ENCODE data around the gene RAB17.
"Not testable (repeated sequence)": the region's sequence is repeated elsewhere in the genome, so short reads cannot be mapped to it uniquely, and the experiment has no call there.

The RAB17 gene

DNA sequence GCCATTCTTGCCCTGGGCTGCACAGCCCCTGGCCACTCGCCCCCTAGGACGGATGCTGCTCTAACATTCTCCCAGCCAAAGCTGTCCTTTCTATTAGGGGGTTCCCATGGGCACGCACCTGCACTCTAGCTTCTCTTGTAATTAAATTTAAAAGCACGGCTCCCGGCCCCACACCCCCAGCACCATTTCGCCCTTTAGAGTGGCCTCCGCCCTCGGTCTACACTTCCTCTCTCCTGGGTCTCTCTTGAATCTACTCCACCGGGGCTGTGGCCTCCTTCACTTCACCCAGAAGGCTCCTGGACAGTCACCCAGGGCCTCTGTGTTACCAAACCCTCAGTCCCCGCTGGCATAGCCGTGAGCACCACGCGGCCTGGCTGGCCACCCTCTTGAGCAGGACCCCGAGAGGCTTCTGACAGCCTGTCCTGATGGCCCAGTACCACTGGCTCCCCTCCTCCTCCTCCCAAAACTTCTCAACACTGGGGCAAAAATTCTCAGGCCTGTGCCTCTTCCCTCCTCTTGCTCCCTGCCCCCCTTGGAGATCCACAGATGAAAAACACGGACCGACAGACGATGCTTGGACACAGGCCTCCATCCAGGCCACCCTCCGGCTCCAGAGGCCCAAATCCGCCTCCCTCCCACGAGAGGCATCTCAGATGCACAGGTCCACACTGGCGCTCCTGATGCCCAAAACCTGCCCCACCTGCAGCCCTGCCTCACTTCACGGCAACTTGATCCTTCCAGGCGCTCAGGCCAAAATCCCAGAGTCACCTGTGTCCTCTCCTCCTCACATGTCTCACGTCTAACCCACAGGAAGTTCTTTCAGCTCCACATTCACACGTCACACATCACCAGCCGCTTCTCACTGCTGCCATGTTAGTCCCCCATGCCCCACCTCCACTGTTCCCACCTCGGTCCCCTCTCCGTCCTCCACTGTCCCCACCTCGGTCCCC is 6.9 kb upstream of the RAB17 start:
- Histone ChIP-seq H3K4me1 (ENCODE audit: control insufficient read depth, insufficient read depth, low read length) (peaks cover 90% of the 10 kb centered on the region), H3K27ac (ENCODE audit: low read depth, low read length) (no peak overlapping the region), H3K36me3 (ENCODE audit: control insufficient read depth, insufficient read depth, low read length) (no peaks in the 10 kb centered on the region), H3K4me3 (ENCODE audit: low read depth, low read length) (no peak overlapping the region), H3K27me3 (ENCODE audit: control insufficient read depth, insufficient read depth, low read length) (no peaks in the 10 kb centered on the region), H3K9ac (ENCODE audit: low read length) (no peak overlapping the region), H3K9me3 (ENCODE audit: control insufficient read depth, insufficient read depth, low read depth, low read length) (no peaks in the 10 kb centered on the region)

- Histone ChIP-seq H3K9me3 (ENCODE audit: control insufficient read depth, insufficient read depth, low read depth, low read length) (no peaks in the 10 kb centered on the region), H3K27me3 (ENCODE audit: control insufficient read depth, insufficient read depth, low read length) (no peaks in the 10 kb centered on the region), H3K27ac (ENCODE audit: low read depth, low read length) (no peak overlapping the region), H3K4me1 (ENCODE audit: control insufficient read depth, insufficient read depth, low read length) (peaks cover 88% of the 10 kb centered on the region), H3K4me3 (ENCODE audit: low read depth, low read length) (no peak overlapping the region), H3K9ac (ENCODE audit: low read length) (no peak overlapping the region), H3K36me3 (ENCODE audit: control insufficient read depth, insufficient read depth, low read length) (no peaks in the 10 kb centered on the region)
Observed at GRCh38 chr2:237596520-237597195, 6.1 kb upstream of the RAB17 start.

GRCh38 chr2:237595829-237596519 is 5.4 kb upstream of the RAB17 start:
- H3K4me1 ChIP-seq (ENCODE audit: control insufficient read depth, insufficient read depth, low read length) = peaks cover 88% of the 10 kb centered on the region
- H3K4me3 ChIP-seq (ENCODE audit: low read depth, low read length); H3K9ac ChIP-seq (ENCODE audit: low read length); H3K27me3 ChIP-seq (ENCODE audit: control insufficient read depth, insufficient read depth, low read length); H3K36me3 ChIP-seq (ENCODE audit: control insufficient read depth, insufficient read depth, low read length); H3K9me3 ChIP-seq (ENCODE audit: control insufficient read depth, insufficient read depth, low read depth, low read length); H3K27ac ChIP-seq (ENCODE audit: low read depth, low read length): not testable (repeated sequence)

GRCh38 chr2:237594514-237594871 is 4.0 kb upstream of the RAB17 start:
- H3K27ac ChIP-seq (ENCODE audit: low read depth, low read length) = peak overlapping the region; percentile 72; the same call in 1 of the 2 replicates
- peak overlapping the region; percentile 8; the same call in 1 of the 2 replicates for H3K4me3 ChIP-seq (ENCODE audit: low read depth, low read length)
- no peaks in the 10 kb centered on the region for H3K27me3 ChIP-seq (ENCODE audit: control insufficient read depth, insufficient read depth, low read length)
- H3K9ac ChIP-seq (ENCODE audit: low read length) = peak overlapping the region; percentile 63
- peaks cover 83% of the 10 kb centered on the region for H3K4me1 ChIP-seq (ENCODE audit: control insufficient read depth, insufficient read depth, low read length)
- H3K9me3 ChIP-seq (ENCODE audit: control insufficient read depth, insufficient read depth, low read depth, low read length) = no peaks in the 10 kb centered on the region
- no peaks in the 10 kb centered on the region for H3K36me3 ChIP-seq (ENCODE audit: control insufficient read depth, insufficient read depth, low read length)

- Histone ChIP-seq H3K4me1 (ENCODE audit: control insufficient read depth, insufficient read depth, low read length) (peaks cover 76% of the 10 kb centered on the region), H3K9ac (ENCODE audit: low read length) (peak overlapping the region; percentile 63), H3K27ac (ENCODE audit: low read depth, low read length) (peak overlapping the region; percentile 72; the same call in 1 of the 2 replicates), H3K9me3 (ENCODE audit: control insufficient read depth, insufficient read depth, low read depth, low read length) (no peaks in the 10 kb centered on the region), H3K36me3 (ENCODE audit: control insufficient read depth, insufficient read depth, low read length) (no peaks in the 10 kb centered on the region), H3K27me3 (ENCODE audit: control insufficient read depth, insufficient read depth, low read length) (no peaks in the 10 kb centered on the region), H3K4me3 (ENCODE audit: low read depth, low read length) (peak overlapping the region; percentile 19; the same call in 1 of the 2 replicates)
Observed at GRCh38 chr2:237593596-237594320, 3.2 kb upstream of the RAB17 start.

DNA sequence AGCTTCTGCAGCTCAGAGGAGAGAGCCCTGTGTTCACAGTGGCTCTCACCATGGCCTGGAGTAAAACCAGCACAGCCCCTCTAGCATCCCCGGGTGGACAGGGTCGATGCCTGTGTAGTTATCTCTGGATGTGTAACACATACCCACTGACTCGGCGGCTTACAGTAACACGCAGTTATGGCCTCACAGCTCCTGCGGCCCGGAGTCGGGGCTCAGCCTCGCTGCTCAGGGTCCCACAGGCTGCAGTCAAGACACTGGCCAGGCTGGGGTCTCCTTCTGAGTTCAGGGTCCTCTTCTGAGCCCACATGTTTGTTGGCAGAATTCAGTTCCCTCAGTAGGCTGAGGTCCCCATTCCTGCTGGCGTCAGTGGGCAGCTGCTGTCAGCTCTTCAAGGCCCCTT is 2.5 kb upstream of the RAB17 start:
- Histone ChIP-seq H3K36me3 (ENCODE audit: control insufficient read depth, insufficient read depth, low read length) (no peaks in the 10 kb centered on the region), H3K27me3 (ENCODE audit: control insufficient read depth, insufficient read depth, low read length) (no peaks in the 10 kb centered on the region), H3K9me3 (ENCODE audit: control insufficient read depth, insufficient read depth, low read depth, low read length) (no peaks in the 10 kb centered on the region), H3K4me1 (ENCODE audit: control insufficient read depth, insufficient read depth, low read length) (peaks cover 69% of the 10 kb centered on the region), H3K9ac (ENCODE audit: low read length) (peak overlapping the region; percentile 63), H3K27ac (ENCODE audit: low read depth, low read length) (no peak overlapping the region), H3K4me3 (ENCODE audit: low read depth, low read length) (no peak overlapping the region)

DNA sequence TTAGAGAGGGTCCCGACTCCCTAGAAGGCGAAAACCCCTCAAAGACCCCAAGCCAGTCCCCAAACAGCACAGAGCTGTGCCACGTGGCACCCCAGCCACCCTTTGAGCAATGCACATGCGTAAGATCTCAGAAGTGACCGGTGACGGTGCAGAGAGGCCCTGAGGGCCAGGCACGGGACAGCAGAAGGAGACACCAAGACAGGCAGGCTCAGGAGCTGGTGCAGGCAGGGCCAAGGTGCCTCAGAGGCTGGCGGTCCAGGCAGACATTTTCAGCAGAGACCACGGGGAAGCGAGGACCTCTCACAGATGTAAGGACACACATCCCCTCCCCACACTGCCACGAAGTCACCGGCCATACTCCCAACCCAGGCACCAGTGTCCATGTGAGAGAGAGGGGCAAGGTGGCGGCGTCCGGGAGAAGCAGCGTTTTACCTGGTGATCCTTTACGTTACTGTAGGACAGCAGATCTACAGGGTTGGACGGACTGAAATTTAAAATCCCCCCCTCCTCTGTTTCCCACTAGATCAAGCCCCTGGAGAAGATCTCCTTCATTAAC is 2.0 kb upstream of the RAB17 start:
- no peak overlapping the region for H3K27ac ChIP-seq (ENCODE audit: low read depth, low read length)

DNA sequence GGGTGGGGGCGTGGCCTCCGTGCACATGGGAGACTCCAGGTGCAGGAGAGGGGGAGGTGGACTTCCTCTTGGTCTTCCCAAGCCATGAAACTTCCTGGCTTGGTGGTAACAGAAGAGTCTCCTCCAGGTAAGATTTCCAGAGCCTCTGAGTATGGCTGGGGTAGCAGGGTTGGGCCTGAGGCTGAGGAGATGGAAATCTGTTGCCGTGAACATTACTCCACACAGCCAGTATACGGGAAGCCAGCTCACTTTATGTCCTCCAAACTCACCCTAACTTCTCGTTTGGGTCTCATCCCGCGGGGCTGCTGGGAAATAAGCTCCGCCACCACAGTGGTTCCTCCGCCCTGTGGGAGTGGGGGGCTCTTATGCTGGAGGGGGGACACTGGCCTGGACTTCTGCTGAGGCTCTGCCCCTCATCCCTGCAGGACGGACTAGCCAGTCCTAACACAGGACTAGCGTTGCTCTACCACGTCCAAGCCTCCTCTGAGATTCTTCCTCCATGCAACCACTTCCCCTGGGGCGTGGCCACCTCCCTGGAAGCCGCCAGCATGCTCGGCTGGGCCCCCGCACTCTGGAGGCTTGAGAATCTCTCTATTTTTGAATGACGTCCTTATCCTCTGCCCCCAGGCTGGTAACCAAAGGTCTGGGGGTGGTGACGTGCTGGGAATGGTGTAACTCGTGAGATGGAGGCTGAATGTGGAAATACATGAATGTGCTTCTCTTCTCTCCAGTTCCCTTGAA is 777 bp upstream of the RAB17 start:
- Histone ChIP-seq H3K27me3 (ENCODE audit: control insufficient read depth, insufficient read depth, low read length) (no peaks in the 10 kb centered on the region), H3K4me1 (ENCODE audit: control insufficient read depth, insufficient read depth, low read length) (peaks cover 63% of the 10 kb centered on the region), H3K9me3 (ENCODE audit: control insufficient read depth, insufficient read depth, low read depth, low read length) (no peaks in the 10 kb centered on the region), H3K27ac (ENCODE audit: low read depth, low read length) (peak overlapping the region; percentile 67), H3K4me3 (ENCODE audit: low read depth, low read length) (peak overlapping the region; percentile 70), H3K36me3 (ENCODE audit: control insufficient read depth, insufficient read depth, low read length) (0 out of 2 replicates have a peak, but pooled peaks cover 4% of the 10 kb centered on the region), H3K9ac (ENCODE audit: low read length) (peak overlapping the region; percentile 86)

More for the DNA sequence above, 2.0 kb upstream of the RAB17 start:
- H3K36me3 ChIP-seq (ENCODE audit: control insufficient read depth, insufficient read depth, low read length) = no peaks in the 10 kb centered on the region
- H3K9ac ChIP-seq (ENCODE audit: low read length) = peak overlapping the region; percentile 63
- no peaks in the 10 kb centered on the region for H3K9me3 ChIP-seq (ENCODE audit: control insufficient read depth, insufficient read depth, low read depth, low read length)
- peaks cover 66% of the 10 kb centered on the region for H3K4me1 ChIP-seq (ENCODE audit: control insufficient read depth, insufficient read depth, low read length)
- H3K27me3 ChIP-seq (ENCODE audit: control insufficient read depth, insufficient read depth, low read length) = no peaks in the 10 kb centered on the region
- H3K4me3 ChIP-seq (ENCODE audit: low read depth, low read length) = no peak overlapping the region

GRCh38 chr2:237588044-237588696 is 2.4 kb downstream of the RAB17 start:
- Histone ChIP-seq H3K27me3 (ENCODE audit: control insufficient read depth, insufficient read depth, low read length) (no peaks in the 10 kb centered on the region), H3K36me3 (ENCODE audit: control insufficient read depth, insufficient read depth, low read length) (peaks cover 22% of the 10 kb centered on the region), H3K27ac (ENCODE audit: low read depth, low read length) (no peak overlapping the region; the same call in 1 of the 2 replicates), H3K4me1 (ENCODE audit: control insufficient read depth, insufficient read depth, low read length) (peaks cover 46% of the 10 kb centered on the region), H3K4me3 (ENCODE audit: low read depth, low read length) (peak overlapping the region; percentile 70), H3K9me3 (ENCODE audit: control insufficient read depth, insufficient read depth, low read depth, low read length) (no peaks in the 10 kb centered on the region), H3K9ac (ENCODE audit: low read length) (peak overlapping the region; percentile 56)
